Natural killer cell (primary cell): ENCODE measurements around the gene SLC19A1. TPM values are rescaled to one million over a fixed set of nuclear protein-coding genes. Genes with fewer than 3 reads are reported as not detected.

ENCODE experiments used
- ATAC-seq, 3 donors: fragments of 150-1000 bp in 2 of 3; fragments of 200-7000 bp in 1 of 3; cut with Tn5 transposase; 1 replicate in 1 of 3; 2 replicates in 2 of 3; pipeline ENCODE4 v1.10.0; 2021; ENCODE audit warnings: mild to moderate bottlenecking in 2 of 3, moderate library complexity in 2 of 3
- DNase-seq, 2 donors: peaks; one replicate each; pipeline versions ENCODE4 v3.0.0 to v3.0.0-alpha.2; 2013 to 2021; ENCODE audit warnings: mixed read lengths in 1 of 2
- H3K27ac ChIP-seq: one replicate; pipeline ENCODE4 v1.5.1; 2013; ENCODE audit warnings: mild to moderate bottlenecking, low read length
- H3K27me3 ChIP-seq: one replicate; pipeline ENCODE4 v1.6.1; 2013; ENCODE audit warnings: low read length; ENCODE audit not compliant: control insufficient read depth, insufficient read depth
- H3K36me3 ChIP-seq: one replicate; pipeline ENCODE4 v1.6.1; 2013; ENCODE audit warnings: low read length; ENCODE audit not compliant: control insufficient read depth, insufficient read depth
- H3K4me1 ChIP-seq: one replicate; pipeline ENCODE4 v1.6.1; 2013; ENCODE audit warnings: low read length; ENCODE audit not compliant: control insufficient read depth, insufficient read depth
- H3K4me3 ChIP-seq: one replicate; pipeline ENCODE4 v1.5.1; 2013; ENCODE audit warnings: low read length
- H3K9me3 ChIP-seq: one replicate; pipeline ENCODE4 v1.6.1; 2013; ENCODE audit warnings: low read length; ENCODE audit not compliant: control insufficient read depth, insufficient read depth
- H3K27ac Mint-ChIP-seq, 2 donors: one replicate each; pipeline ENCODE4 v1.8.0; 2022; ENCODE audit warnings: mild to moderate bottlenecking in 2 of 2, mixed read lengths in 2 of 2, moderate library complexity in 1 of 2
- H3K27me3 Mint-ChIP-seq, 2 donors: one replicate each; pipeline ENCODE4 v1.8.0; 2022; ENCODE audit warnings: low read depth in 2 of 2, mixed read lengths in 2 of 2
- H3K36me3 Mint-ChIP-seq: one replicate; pipeline ENCODE4 v1.8.0; 2022; ENCODE audit warnings: mixed read lengths
- H3K4me1 Mint-ChIP-seq, 2 donors: one replicate each; pipeline ENCODE4 v1.8.0; 2022; ENCODE audit warnings: mixed read lengths in 2 of 2
- H3K4me3 Mint-ChIP-seq: one replicate; pipeline ENCODE4 v1.8.0; 2022; ENCODE audit warnings: mild to moderate bottlenecking, moderate library complexity, mixed read lengths
- H3K9me3 Mint-ChIP-seq, 2 donors: one replicate each; pipeline ENCODE4 v1.8.0; 2022; ENCODE audit warnings: mixed read lengths in 2 of 2
- CTCF ChIP-seq: fragments of 200-600 bp; IDR thresholded peaks from one replicate; pipeline ENCODE4 v1.8.0; 2022; ENCODE audit warnings: antibody characterized with exemption
- WGBS: methylation state at CpG from one replicate; pipeline ENCODE4 v1.1.7; 2013; ENCODE audit warnings: missing lambda C conversion rate; ENCODE audit not compliant: insufficient coverage; 5-methylcytosine and 5-hydroxymethylcytosine counted together
- intact Hi-C: fragments of 100-400 bp; cut with micrococcal nuclease; formaldehyde crosslinking; loops from one replicate; pipeline ENCODE4 v1.14.2; 2022
- total RNA-seq, 4 donors: library from RNA; stranded (reverse); fragments of 120-200 nt in 1 of 4; gene quantifications; one replicate each; pipeline versions ENCODE4 v1.2.3 to v1.2.4, GENCODE V29; 2013 to 2022

The SLC19A1 gene
- total RNA-seq, 3 donors from 2014 or later (not counting 1 experiment from before 2014, with no cell fraction given): 2.5 to 9.0 (median 4.9) TPM

GRCh38 chr21:45524756-45525152 is 17.5 kb downstream of the SLC19A1 start:
- Histone ChIP-seq H3K36me3 (peaks cover 2% of the 10 kb centered on the region), H3K4me3 (no peak overlapping the region), H3K4me1 (no peaks in the 10 kb centered on the region), H3K27me3 (no peaks in the 10 kb centered on the region), H3K9me3 (no peaks in the 10 kb centered on the region), H3K27ac (no peak overlapping the region)
- H3K9me3 Mint-ChIP-seq: peaks cover 2 to 3% of the 10 kb centered on the region in 2 donors
- no peaks in the 10 kb centered on the region for H3K27me3 Mint-ChIP-seq
- WGBS: 94% methylated on average over 11 of the region's 11 CpGs
- TF ChIP-seq CTCF: no peak
- H3K4me1 Mint-ChIP-seq: no peaks in the 10 kb centered on the region
- H3K4me3 Mint-ChIP-seq: no peak overlapping the region
- DNase-seq: no peak
- intact Hi-C loops: no loop called here
- no peak for ATAC-seq
- peaks cover 6% of the 10 kb centered on the region for H3K36me3 Mint-ChIP-seq
- H3K27ac Mint-ChIP-seq: no peak overlapping the region

GRCh38 chr21:45523411-45524101 is 18.7 kb downstream of the SLC19A1 start:
- no peak for TF ChIP-seq CTCF
- Histone ChIP-seq H3K27ac (no peak overlapping the region), H3K9me3 (no peaks in the 10 kb centered on the region), H3K4me3 (no peak overlapping the region), H3K4me1 (no peaks in the 10 kb centered on the region), H3K36me3 (no peaks in the 10 kb centered on the region), H3K27me3 (no peaks in the 10 kb centered on the region)
- no peak for DNase-seq
- 97% methylated on average over 15 of the region's 16 CpGs for WGBS
- intact Hi-C loops: no loop called here
- no peak for ATAC-seq
- peaks cover 18% of the 10 kb centered on the region for H3K36me3 Mint-ChIP-seq
- H3K27me3 Mint-ChIP-seq: no peaks in the 10 kb centered on the region
- peaks cover 11 to 13% of the 10 kb centered on the region in 2 donors for H3K9me3 Mint-ChIP-seq
- no peaks in the 10 kb centered on the region for H3K4me1 Mint-ChIP-seq
- no peak overlapping the region for H3K4me3 Mint-ChIP-seq
- no peak overlapping the region for H3K27ac Mint-ChIP-seq

GRCh38 chr21:45522986-45523385 is 19.3 kb downstream of the SLC19A1 start:
- DNase-seq (no peak), ATAC-seq (no peak)
- Histone ChIP-seq H3K27me3 (no peaks in the 10 kb centered on the region), H3K27ac (no peak overlapping the region), H3K36me3 (no peaks in the 10 kb centered on the region), H3K4me3 (no peak overlapping the region), H3K9me3 (no peaks in the 10 kb centered on the region), H3K4me1 (no peaks in the 10 kb centered on the region)
- 97% methylated on average over 6 of the region's 6 CpGs for WGBS
- Mint-ChIP-seq H3K27ac (no peak overlapping the region), H3K9me3 (peaks cover 12 to 14% of the 10 kb centered on the region in 2 donors), H3K36me3 (peaks cover 24% of the 10 kb centered on the region), H3K4me3 (no peak overlapping the region), H3K4me1 (no peaks in the 10 kb centered on the region), H3K27me3 (no peaks in the 10 kb centered on the region)
- no peak for TF ChIP-seq CTCF
- intact Hi-C loops: no loop called here

- no peak overlapping the region for H3K27ac ChIP-seq
- WGBS: over 99% methylated on average over 6 of the region's 6 CpGs
- Mint-ChIP-seq H3K9me3 (peaks cover 12 to 14% of the 10 kb centered on the region in 2 donors), H3K4me3 (no peak overlapping the region), H3K27me3 (no peaks in the 10 kb centered on the region), H3K4me1 (no peaks in the 10 kb centered on the region), H3K27ac (no peak overlapping the region), H3K36me3 (peaks cover 28% of the 10 kb centered on the region)
- no peaks in the 10 kb centered on the region for H3K9me3 ChIP-seq
- H3K36me3 ChIP-seq: no peaks in the 10 kb centered on the region
- ATAC-seq (no peak), DNase-seq (no peak)
- intact Hi-C loops: no loop called here
- H3K4me3 ChIP-seq: no peak overlapping the region
- no peaks in the 10 kb centered on the region for H3K27me3 ChIP-seq
- peaks cover 4% of the 10 kb centered on the region for H3K4me1 ChIP-seq
- TF ChIP-seq CTCF: no peak
These were observed 19.9 kb downstream of the SLC19A1 start for GRCh38 chr21:45522381-45522780.
